GM19240 (cell line): Measurements from ENCODE around the gene CYFIP1.

Source experiments
- DNase-seq: peaks from one replicate; pipeline ENCODE4 v3.0.0; 2011; ENCODE audit warnings: low spot score; ENCODE audit not compliant: insufficient read length

The CYFIP1 gene

GRCh38 chr15:22968366-22968765 is 11.8 kb downstream of the CYFIP1 start:
- DNase-seq, result no peak

DNA sequence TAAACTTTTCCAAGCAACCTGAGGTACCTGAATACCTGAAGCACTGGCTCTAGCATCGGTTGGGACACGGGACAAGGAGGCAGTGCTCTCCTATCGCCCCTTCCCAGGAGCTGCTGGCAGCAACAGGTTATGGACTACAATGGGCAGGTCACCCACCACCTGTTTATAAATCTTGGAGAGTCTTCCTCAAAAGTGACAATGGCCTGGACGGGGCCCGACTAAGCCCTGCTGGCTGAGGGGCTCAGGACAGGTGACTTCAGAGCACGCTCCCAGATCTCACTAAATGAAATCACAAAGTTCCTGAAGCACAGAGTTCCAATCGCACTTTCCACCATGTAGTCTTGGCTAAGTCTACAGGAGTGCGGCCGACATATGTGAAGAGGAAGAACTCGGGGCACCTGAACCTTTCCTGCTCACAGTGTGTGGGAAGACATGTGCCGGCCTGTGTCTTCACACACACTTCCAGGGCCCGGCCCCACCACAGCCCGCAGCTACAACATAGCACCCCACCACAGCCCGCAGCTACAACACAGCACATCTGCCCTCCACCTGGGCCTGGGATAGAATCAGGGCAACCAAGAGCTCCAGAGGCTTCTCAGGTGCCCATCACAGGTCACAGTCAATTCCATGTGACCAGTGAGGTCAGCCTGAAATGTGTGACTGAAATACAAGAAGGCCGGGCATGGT is 12.9 kb downstream of the CYFIP1 start:
- no peak for DNase-seq

DNA sequence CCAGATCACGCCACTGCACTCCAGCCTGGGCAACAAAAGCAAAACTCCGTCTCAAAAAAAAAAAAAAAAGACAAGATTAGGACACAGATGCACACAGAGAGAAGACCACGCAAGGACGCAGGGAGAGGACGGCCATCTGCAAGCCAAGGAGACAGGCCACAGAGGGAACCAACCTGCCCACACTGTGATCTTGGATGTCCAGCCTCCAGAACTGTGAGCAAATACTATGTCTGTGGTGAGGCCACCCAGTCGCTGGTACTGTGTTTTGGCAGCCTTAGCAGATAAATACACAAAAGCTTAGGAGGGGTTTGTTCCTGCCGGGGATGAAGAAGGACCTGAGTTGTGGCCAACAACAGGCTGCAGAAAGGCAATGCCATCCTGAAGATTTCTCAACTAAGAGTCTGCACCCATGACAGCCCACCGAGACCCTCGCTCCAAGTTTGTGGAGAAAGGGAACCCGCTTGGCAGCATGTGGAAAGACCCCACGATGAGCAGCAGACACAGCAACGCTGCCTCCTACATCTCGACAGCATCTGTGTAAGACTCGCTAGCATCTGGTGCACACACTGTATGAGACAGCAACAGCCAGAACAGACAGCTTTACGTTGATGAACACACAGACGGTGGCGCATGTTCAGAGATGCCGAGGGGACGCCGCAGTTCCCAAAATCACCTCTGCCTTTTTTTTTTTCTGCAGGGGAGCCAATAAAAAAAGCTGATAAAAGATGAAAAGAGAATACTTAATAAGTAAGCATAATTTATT is 13.7 kb downstream of the CYFIP1 start:
- DNase-seq, result no peak

- DNase-seq, result no peak
These were observed 16.5 kb downstream of the CYFIP1 start for GRCh38 chr15:22963641-22964040.

DNA sequence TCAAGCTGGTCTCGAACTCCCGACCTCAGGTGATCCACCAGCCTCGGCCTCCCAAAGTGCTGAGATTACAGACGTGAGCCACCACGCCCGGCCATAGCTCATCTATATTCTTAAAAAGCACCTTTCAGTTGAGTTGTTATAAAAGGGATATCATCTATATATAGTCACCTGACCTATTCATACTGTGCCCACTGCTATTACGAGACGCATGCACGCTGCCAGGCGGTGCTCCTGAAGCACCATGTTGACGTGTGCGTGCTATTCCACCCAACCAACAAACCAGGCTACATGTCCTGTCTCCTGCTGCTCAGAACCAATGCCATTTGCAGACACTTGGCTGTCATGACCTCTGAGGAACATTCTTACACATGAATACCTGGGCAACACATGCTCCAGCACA is 17.6 kb downstream of the CYFIP1 start:
- no peak for DNase-seq

DNA sequence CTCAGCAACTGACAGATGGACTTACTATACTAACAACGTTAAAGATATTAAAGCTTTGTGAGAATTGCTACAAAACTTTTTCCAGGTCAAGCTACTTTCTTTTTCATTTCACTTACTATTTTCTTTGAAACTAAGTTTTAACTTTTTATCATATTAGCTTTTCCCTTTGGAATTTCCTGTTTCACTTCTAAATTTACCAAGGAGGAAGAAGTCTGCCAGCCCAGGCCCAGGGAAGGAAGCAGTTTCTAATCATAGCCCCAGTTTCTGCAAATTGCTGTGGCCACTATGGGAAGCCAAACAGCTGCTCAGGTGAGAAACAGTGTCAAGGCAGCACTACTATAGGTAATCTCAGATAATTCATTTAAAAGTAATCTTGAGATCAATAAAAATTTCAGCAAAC is 18.4 kb downstream of the CYFIP1 start:
- no peak for DNase-seq

DNA sequence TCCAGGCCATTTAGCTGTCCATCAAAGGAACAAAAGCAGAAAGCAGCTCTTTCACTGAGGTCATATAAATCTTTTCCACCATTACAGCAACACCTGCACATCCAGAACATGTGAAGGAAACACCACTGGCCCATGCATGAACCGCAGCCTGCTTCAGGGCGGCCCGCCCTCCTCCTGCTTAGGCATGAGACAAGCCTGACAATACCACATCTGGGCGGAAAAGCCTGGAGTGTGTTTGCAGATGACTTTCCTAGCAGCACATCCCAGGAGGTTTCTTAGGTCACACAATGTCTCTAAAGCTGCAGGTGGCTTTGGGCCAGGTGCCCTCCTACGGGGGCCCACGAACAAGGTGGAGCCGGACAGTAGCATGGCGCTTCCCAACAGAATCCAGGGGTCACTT is 19.6 kb downstream of the CYFIP1 start:
- no peak for DNase-seq

DNA sequence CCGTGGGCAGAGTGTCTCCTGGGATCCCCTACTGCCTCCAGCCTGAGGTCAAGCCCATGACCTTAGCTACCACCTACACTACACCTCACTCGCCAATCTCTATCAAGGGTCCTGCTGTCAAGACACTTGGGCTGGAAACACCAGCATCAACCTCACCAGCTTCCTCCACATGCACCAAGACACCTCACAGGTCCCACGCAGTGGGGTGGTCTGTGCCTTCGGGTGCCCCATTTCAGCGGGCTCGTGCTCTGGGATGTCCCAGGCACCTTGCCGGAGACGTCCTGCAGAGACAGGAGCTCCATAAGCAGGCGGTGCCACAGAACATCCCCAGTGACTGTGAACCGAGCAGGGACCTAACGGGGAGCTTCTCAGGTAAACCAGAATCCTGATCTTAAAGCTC is 20.0 kb downstream of the CYFIP1 start:
- no peak for DNase-seq

DNA sequence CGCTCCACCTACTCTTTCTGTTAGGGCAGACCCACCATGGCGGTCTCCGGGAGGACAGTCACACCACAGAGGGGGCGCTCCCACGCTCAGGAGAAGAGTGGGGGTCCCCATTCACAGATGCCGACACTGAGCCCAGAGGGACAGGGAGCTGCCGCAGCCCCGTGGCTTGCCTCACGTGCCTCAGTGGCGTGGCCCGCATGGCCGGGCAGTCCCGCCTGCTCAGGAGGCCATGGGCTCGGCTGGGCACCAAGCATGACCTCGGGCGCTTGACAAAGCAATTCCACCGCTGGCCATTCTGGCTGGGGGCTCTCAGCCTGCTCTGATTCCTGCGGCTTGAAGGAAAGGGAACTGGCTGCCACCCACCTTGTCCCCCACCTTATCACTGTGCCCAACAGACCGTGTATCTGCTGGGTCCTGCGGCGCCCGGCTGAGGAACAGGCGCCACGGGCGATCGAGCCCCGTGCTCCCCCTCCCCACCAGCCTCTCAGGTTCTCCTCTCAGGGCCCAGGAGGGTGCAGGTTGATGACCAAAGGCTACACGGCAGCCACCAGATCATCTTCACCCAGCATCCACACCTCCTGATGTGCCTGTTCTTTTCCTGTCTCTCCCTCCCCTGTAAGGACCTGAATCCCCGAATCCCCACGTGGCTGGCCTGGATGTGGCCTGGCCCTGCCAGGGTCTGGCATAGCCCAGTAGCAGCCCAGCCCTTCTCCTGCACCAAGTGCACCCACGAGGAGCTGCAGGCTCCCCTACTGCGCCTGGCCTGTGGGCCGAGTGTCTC is 20.7 kb downstream of the CYFIP1 start:
- DNase-seq, result no peak

- no peak for DNase-seq
These were observed 21.5 kb downstream of the CYFIP1 start for GRCh38 chr15:22958487-22959280.

GRCh38 chr15:22956978-22957260 is 23.2 kb downstream of the CYFIP1 start:
- DNase-seq, result no peak

GRCh38 chr15:22956257-22956977 is 23.8 kb downstream of the CYFIP1 start:
- DNase-seq, result no peak

DNA sequence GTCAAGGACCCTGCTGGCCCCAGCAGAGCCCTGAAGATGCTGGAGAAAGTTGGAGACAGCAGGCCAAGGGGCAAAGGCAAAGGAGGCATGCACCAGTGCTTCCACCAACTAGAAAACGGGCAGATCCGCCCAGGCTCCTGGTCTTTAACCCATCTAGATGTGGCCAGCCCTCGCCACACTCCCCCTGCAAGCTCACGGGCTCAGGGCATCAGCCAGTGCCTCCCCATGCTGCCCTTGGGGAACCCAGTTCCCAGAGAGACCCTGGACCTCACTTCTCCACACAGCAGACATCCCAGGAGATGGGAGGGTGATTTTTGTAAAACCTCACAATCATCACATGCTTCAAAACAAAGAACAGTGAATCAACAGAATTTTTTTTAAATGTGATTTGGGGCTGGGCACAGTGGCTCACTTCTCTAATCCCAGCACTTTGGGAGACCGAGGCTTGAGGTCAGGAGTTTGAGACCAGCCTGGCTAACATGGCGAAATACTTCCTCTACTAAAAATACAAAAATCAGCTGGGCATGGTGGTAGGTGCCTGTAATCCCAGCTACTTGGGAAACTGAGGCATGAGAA is 24.5 kb downstream of the CYFIP1 start:
- no peak for DNase-seq

DNA sequence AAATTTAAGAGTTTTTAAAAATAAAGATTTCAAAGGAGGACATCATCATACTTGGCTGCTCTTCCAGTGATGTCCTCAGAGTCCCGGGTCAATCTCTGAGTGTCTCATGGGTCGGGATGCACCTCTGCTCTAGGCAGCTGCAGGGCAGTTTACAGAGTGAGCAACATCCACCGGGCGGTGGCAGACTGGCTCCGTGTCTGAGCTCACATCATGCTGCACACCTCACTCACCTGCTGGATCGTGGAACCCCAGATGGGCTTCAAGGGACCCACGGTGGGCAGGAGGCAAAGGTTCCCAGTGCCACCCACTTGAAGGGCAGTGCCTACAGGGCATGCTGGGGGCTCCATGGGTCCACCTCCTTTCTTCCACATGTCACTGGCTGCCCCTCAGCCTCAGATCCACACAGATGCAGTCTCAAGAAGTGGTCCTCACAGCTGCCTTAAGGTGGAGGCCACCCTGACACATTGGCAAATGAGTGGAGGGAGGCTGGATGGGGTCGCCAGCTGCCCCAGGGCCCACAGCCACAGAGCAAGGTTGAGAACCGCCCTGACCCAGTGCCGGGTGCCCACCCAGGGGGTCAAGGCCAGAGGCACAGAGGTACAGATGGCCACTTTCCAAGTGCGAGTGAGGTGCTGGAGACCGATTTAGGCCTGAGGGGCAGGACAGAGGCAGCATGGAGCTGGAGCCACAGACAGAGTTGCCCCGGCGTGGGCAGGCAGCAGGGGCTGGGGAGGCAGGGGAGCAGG is 25.2 kb downstream of the CYFIP1 start:
- no peak for DNase-seq

DNA sequence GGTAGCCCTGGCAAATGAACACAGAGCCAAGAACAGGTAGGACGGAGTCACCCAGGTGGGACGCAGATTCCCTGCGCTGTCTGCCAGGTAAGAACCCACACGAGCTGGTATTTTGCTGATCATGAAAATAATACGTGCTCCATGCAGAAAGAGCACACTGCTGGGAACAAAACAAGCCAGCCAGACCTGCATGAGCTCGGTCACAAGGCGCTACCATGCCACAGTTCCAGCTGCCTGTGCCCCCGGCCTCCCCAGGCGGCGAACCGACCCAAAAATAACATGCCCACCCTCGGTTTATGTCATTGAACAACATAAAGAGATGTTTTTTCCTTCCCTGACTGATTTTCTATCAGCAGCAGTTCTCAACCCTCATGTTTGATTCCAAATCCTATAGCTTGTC is 25.8 kb downstream of the CYFIP1 start:
- no peak for DNase-seq

GRCh38 chr15:22952796-22953579 is 27.2 kb downstream of the CYFIP1 start:
- DNase-seq, result no peak

GRCh38 chr15:22951381-22952280 is 28.5 kb downstream of the CYFIP1 start:
- DNase-seq, result no peak

GRCh38 chr15:22951031-22951380 is 29.2 kb downstream of the CYFIP1 start:
- DNase-seq, result no peak
